Measurements from ENCODE around the gene SMIM41. TPM values are rescaled to one million over a fixed set of nuclear protein-coding genes. Genes with fewer than 3 reads are reported as not detected.

SMIM41 gene
- total and polyA plus RNA-seq, 12 donors, result 0.10 to 2.1 (median 0.68) TPM; not detected in 8

GRCh38 chr12:52146089-52146821, 66.8 kb downstream of the SMIM41 start:
- intact Hi-C loops (cut with DNase I), result loop anchor here (10.0 kb wide), 2 partner anchors 729 to 839 kb away; no protein-coding TSS in a partner anchor
- Histone ChIP-seq H3K4me3 (no peak overlapping the region), H3K27me3 (no peaks in the 10 kb centered on the region), H3K4me1 (replicated peaks in 1 of 2) (peaks cover 3 to 5% of the 10 kb centered on the region in 2 donors), H3K36me3 (replicated peaks in 1 of 2) (no peaks in the 10 kb centered on the region), H3K9me3 (replicated peaks in 1 of 3) (no peaks in the 10 kb centered on the region), H3K27ac (peak overlapping the region in 1 of 5 donors; percentile 62)
- no peak for DNase-seq
- 88 to 93% (median 89%) methylated on average over 5 to 8 of the region's 8 CpGs for WGBS, 4 donors
- TF ChIP-seq CTCF (IDR thresholded peaks at IDR 0.05) (no peak), POLR2A (IDR thresholded peaks at IDR 0.05) (no peak)

GRCh38 chr12:52146822-52147366, 67.4 kb downstream of the SMIM41 start:
- intact Hi-C loops (cut with DNase I), result loop anchor here (10.0 kb wide), 2 partner anchors 728 to 838 kb away; no protein-coding TSS in a partner anchor
- no peaks in the 10 kb centered on the region for H3K36me3 ChIP-seq (replicated peaks in 1 of 2)
- peaks cover 3 to 5% of the 10 kb centered on the region in 2 donors for H3K4me1 ChIP-seq (replicated peaks in 1 of 2)
- peak overlapping the region in 1 of 5 donors; percentile 62 for H3K27ac ChIP-seq
- 80 to 100% (median 88%) methylated on average over 2 to 11 of the region's 11 CpGs for WGBS, 4 donors
- no peaks in the 10 kb centered on the region for H3K9me3 ChIP-seq (replicated peaks in 1 of 3)
- DNase-seq, result no peak
- H3K27me3 ChIP-seq, result no peaks in the 10 kb centered on the region
- no peak for TF ChIP-seq POLR2A (IDR thresholded peaks at IDR 0.05)
- TF ChIP-seq CTCF (IDR thresholded peaks at IDR 0.05), result no peak
- H3K4me3 ChIP-seq, result no peak overlapping the region

GRCh38 chr12:52147367-52147963, 68.0 kb downstream of the SMIM41 start:
- DNase-seq, result peak; percentile 87 to 98 (median 95)
- Histone ChIP-seq H3K27me3 (no peaks in the 10 kb centered on the region), H3K9me3 (replicated peaks in 1 of 3) (no peaks in the 10 kb centered on the region), H3K4me1 (replicated peaks in 1 of 2) (peaks cover 3 to 9% of the 10 kb centered on the region in 2 donors), H3K36me3 (replicated peaks in 1 of 2) (no peaks in the 10 kb centered on the region), H3K4me3 (no peak overlapping the region), H3K27ac (peak overlapping the region in 1 of 5 donors; percentile 78)
- intact Hi-C loops (cut with DNase I), result loop anchor here (10.0 kb wide), 2 partner anchors 727 to 837 kb away; no protein-coding TSS in a partner anchor
- TF ChIP-seq CTCF (IDR thresholded peaks at IDR 0.05), result no peak
- TF ChIP-seq POLR2A (IDR thresholded peaks at IDR 0.05), result peak in 1 of 2 donors; percentile 39
- 52 to 70% (median 55%) methylated on average over 3 to 17 of the region's 17 CpGs for WGBS, 4 donors

- intact Hi-C loops (cut with DNase I), result loop anchor here (10.0 kb wide), 2 partner anchors 727 to 837 kb away; no protein-coding TSS in a partner anchor
Measured at GRCh38 chr12:52147964-52148463, 68.5 kb downstream of the SMIM41 start.

More at GRCh38 chr12:52147964-52148463, 68.5 kb downstream of the SMIM41 start:
- Histone ChIP-seq H3K9me3 (replicated peaks in 1 of 3) (no peaks in the 10 kb centered on the region), H3K27me3 (no peaks in the 10 kb centered on the region), H3K4me3 (no peak overlapping the region), H3K27ac (peak overlapping the region in 1 of 5 donors; percentile 78), H3K4me1 (replicated peaks in 1 of 2) (peaks cover 3 to 11% of the 10 kb centered on the region in 2 donors), H3K36me3 (replicated peaks in 1 of 2) (no peaks in the 10 kb centered on the region)
- TF ChIP-seq CTCF (IDR thresholded peaks at IDR 0.05) (no peak), POLR2A (IDR thresholded peaks at IDR 0.05) (no peak)
- WGBS, 4 donors, result 84 to 94% (median 90%) methylated on average over 8 to 10 of the region's 10 CpGs
- DNase-seq, result no peak
